GM21737 (cell line): ENCODE results near the gene UNC119B.
A peak's percentile ranks its signal among the peaks of the same experiment; 100 is the strongest.
"Not testable (repeated sequence)": the region's sequence is repeated elsewhere in the genome, so short reads cannot be mapped to it uniquely, and the experiment has no call there.

ENCODE experiments used
- ATAC-seq: cut with Tn5 transposase; IDR thresholded peaks from one replicate; pipeline ENCODE4 v1.9.1; 2021; ENCODE audit warnings: mild to moderate bottlenecking, moderate library complexity; ENCODE audit not compliant: unreplicated experiment

The UNC119B gene

DNA sequence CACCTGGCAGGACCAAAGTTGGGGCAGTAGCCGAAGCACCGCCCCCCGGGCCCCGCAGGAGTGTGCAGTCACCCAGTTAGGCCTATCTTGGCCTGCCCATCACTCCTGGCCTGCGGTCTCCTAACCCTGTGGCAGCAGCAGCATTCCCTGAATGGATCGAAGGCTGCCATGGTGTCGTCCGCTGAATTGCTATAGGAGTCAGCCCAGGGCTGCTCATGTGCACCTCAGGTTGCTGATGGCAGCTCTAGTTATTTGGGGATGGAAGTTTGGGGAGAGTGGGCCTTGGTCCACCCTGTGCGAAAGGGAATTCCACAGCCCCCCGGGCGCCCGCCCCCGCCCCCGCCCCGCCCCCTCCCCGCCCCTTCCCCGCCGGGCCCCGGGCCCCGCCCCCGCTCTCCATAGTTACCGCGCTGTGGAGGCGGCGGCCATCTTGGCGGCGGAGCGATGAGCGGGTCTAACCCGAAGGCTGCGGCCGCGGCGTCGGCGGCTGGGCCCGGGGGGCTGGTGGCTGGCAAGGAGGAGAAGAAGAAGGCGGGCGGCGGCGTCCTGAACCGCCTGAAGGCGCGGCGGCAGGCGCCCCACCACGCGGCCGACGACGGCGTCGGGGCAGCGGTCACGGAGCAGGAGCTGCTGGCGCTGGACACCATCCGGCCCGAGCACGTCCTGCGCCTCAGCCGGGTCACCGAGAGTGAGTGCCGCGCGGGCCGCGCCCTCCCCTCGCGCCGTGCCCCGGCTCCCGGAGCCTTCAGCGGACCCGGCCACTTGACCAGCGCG, at the start of gene UNC119B:
UNC119B (plus strand) TSS at position 428 of the 774 bp plus-strand sequence; CDS start at position 445, 17 bp downstream.
- ATAC-seq, result peak; percentile 48

- ATAC-seq, result no peak
These were observed 48.8 kb upstream of the UNC119B start for GRCh38 chr12:120661432-120661831.

DNA sequence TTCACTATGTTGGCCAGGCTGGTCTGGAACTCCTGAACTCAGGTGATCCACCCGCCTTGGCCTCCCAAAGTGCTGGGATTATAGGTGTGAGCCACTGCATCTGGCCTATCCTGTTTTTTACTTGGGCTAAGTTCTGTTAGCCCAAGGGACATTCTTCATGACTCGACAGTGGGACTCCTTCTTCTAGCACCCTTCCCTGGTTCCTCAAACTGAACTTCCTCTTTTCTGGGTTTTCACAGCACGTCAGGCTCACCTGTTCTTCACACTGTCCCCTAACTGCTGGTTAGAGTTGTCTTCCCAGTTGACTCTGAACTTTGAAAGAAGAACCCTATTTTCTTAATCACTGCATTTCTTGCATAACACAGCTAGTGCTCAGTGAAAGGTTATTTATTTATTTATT, 47.4 kb upstream of the UNC119B start:
- ATAC-seq, result peak; percentile 55

- no peak for ATAC-seq
These were observed 46.5 kb upstream of the UNC119B start for GRCh38 chr12:120663741-120664140.

- ATAC-seq, result no peak
These were observed 43.5 kb upstream of the UNC119B start for GRCh38 chr12:120666571-120667390.

DNA sequence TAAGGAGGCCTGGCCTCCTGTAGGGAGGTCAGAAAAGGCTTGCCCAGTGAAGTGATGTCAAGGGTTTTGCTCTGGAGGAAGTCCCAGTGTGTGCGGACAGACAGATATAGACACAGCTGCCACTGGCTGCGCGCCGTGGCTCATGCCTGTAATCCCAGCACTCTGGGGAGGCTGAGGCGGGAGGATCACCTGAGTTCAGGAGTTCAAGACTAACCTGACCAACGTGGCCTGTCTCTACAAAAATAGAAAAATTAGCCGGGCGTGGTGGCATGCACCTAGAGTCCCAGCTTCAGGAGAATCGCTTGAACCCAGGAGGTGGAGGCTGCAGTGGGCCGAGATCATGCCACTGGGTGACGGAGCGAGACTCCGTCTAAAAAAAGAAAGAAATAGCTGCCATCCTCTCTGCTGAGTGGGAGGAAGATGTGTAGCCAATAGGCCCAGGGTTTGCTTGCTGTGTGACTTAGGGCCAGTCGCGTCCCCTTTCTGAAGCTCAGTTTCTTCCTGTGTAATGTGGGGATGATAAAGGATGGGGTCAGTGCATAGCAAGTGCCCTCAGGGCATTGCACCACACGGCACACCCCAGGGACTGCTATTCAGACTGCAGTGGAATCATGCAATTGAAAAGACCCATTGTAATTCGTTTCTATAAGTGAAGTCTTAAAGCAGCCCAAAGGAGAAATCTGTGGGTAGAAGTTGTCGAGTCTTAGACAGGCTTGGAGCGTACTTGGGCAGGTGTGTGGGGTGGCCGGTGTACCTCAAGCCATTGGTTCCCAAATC, 42.0 kb upstream of the UNC119B start:
- ATAC-seq, result no peak

GRCh38 chr12:120668868-120669840, 41.1 kb upstream of the UNC119B start:
- peak; percentile 53 for ATAC-seq

DNA sequence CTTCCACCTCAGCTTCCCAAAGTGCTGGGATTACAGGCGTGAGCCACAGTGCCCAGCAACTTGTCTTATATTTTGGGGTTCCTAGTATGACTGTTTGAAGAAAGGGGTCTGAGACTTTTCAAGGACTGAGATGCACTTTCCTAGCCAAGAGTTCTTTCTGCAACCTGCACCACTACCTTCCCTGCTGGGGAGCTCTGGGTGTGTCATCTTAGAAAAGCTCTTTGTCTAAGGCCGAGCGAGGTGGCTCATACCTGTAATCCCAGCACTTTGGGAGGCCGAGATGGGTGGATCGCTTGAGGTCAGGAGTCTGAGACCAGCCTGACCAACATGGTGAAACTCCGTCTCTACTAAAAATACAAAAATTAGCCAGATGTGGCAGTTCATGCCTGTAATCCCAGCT, 40.0 kb upstream of the UNC119B start:
- not testable (repeated sequence) for ATAC-seq

GRCh38 chr12:120670667-120671066, 39.6 kb upstream of the UNC119B start:
- ATAC-seq, result no peak

GRCh38 chr12:120674097-120674636, 36.1 kb upstream of the UNC119B start:
- no peak for ATAC-seq

- ATAC-seq, result peak; percentile 53
These were observed 32.3 kb upstream of the UNC119B start for GRCh38 chr12:120677765-120678473.

DNA sequence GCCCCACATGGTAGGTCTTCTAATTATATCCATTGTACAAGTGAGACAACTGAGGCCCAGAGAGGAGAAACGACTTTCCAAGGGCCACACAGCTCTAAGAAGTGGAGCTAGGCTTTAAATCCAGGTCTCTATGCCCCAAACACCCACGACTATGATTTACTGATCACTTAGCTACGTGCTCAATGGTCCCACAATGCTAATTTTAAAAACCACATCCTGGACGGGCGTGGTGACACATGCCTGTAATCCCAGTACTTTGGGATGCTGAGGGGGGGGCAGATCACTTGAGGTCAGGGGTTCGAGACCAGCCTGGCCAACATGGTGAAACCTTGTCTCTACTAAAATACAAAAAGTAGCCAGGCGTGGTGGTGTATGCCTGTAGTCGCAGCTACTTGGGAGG, 31.7 kb upstream of the UNC119B start:
- no peak for ATAC-seq

- no peak for ATAC-seq
These were observed 30.0 kb upstream of the UNC119B start for GRCh38 chr12:120680165-120680738.

DNA sequence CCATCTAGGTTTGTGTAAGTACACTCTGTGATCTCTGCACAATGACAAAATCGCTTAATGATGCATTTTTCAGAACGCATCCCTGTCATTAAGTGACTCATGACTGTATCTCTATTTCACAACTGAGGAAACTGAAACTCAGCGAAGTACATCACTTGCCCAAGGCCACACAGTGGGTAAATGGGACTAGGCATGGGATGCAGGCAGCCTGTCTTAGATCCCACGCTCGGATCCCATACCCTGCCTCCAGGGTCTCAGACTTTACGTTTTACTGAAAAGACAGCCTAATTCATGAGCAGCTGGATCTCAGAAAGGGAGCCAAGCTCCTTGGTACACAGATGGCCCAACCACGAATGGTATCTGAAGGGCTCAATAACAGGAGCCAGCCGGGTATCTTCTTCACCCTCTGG, 25.7 kb upstream of the UNC119B start:
- peak; percentile 4 for ATAC-seq

DNA sequence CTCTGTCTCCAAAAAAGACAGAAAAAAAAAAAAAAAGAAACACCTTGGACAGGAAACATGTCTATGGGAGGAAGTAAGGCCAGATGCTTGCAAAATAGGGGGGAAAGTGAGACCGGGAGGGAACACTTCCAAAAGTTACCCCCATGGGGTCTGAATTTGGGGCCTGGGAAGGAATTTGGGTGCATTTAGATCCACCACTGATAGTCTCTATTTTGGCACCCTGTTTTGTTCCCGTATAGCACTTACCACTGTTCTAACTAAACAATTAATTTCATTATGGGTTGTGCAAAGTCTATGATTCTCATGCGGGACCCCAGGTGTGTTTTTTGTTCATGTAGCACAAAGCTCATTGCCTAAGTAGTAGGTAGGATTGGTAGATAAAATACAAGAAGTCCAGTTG, 24.7 kb upstream of the UNC119B start:
- ATAC-seq, result no peak

DNA sequence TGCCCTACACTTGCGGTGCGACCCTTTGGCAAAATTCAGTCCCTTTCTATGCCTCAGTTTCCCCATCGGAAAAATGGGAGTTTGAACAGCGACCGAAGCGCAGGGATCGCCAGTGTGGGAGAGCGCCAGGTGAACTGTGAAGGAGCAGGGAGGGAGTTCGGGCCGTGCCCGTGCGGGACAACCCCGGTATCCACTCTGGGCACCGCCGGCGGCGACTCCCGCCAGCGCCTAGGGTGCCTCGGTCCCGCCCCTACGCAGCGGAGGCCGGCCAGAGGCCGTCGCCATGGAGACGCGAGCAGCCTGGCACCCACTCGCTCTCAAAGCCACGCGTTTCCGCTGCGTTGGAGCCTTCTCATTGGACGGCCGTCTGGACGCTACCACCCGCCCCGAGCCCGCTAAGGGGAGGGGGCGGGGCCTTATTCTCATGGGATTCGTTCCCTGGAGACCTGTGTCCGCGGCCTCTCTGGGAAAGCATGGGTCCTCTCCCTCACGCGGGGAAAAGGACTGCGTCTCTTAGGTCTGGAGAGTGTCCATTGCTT, 24.0 kb upstream of the UNC119B start:
- peak; percentile 65 for ATAC-seq

GRCh38 chr12:120686690-120687577, 23.3 kb upstream of the UNC119B start, which contains the start of gene MLEC:
Gene MLEC, plus strand, starts transcription at chr12:120687149. Its CDS starts 148 bp downstream, at chr12:120687297.
- peak; percentile 59 for ATAC-seq
